K562 (cell line): ENCODE data around the gene CFAP73. TPM values are rescaled to one million over a fixed set of nuclear protein-coding genes. Genes with fewer than 3 reads are reported as not detected.

Experiments
- ATAC-seq: fragments of 200-7000 bp; cut with Tn5 transposase; 3 replicates; pipeline ENCODE4 v1.9.1; 2020; ENCODE audit warnings: moderate library complexity
- BruUV-seq: library from RNA; stranded (reverse); fragments of 400-500 nt; replicated peaks from 2 replicates; lab custom pipeline; 2021; lab: Mats Ljungman, UMichigan
- CTCF ChIA-PET: fragments of 300-600 bp; formaldehyde crosslinking; extraction: SDS; loops from one replicate; lab custom pipeline; 2021; ENCODE audit warnings: low intra/inter-chr PET ratio; lab: Yijun Ruan, JAX
- POLR2A ChIA-PET: fragments of 300-600, 350-650 bp; sonication (Branson Sonifier 250); formaldehyde crosslinking; extraction: SDS; loops from one replicate; lab custom pipeline; 2021; ENCODE audit warnings: antibody characterized with exemption, inconsistent platforms; lab: Yijun Ruan, JAX
- DNase-seq, 4 experiments: peaks; one replicate each; pipeline versions ENCODE4 v3.0.0 to v3.0.0-alpha.2; 2011 to 2018; ENCODE audit warnings: low spot score in 3 of 4, mixed read lengths in 3 of 4; ENCODE audit errors: extremely low read depth in 1 of 4
- FAIRE-seq: peaks from 2 replicates; lab custom pipeline; 2011; peaks lifted over from hg19 to GRCh38; lab: Jason Lieb, UNC
- H2AFZ ChIP-seq: 2 replicates; pipeline ENCODE4 v1.6.0; 2011; ENCODE audit warnings: low read depth, low read length, control low read depth, inconsistent platforms
- H3K27ac ChIP-seq: fragments of 200-600 bp; 3 replicates; pipeline ENCODE4 v1.8.0; 2011; ENCODE audit warnings: low read depth, mild to moderate bottlenecking, control low read depth, inconsistent platforms, low read length, moderate library complexity, mixed read lengths; ENCODE audit errors: extremely low read depth
- H3K27me3 ChIP-seq, 2 experiments: fragments of 300-600 bp in 1 of 2; 2 replicates in 1 of 2; 3 replicates in 1 of 2; pipeline versions ENCODE4 v1.6.0 to v1.8.0; 2011; ENCODE audit warnings: inconsistent platforms in 2 of 2, low read length in 2 of 2, mild to moderate bottlenecking in 1 of 2, mixed read lengths in 1 of 2, moderate library complexity in 1 of 2; ENCODE audit not compliant: control insufficient read depth in 2 of 2, insufficient read depth in 2 of 2
- H3K36me3 ChIP-seq: fragments of 300-600 bp; 3 replicates; pipeline ENCODE4 v1.8.0; 2011; ENCODE audit warnings: mild to moderate bottlenecking, low read length, inconsistent platforms; ENCODE audit not compliant: control insufficient read depth, insufficient read depth
- H3K4me1 ChIP-seq, 2 experiments: fragments of 200-600 bp in 1 of 2; replicated peaks in 1 of 2; 2 replicates in 1 of 2; 3 replicates in 1 of 2; pipeline versions ENCODE4 v1.5.1 to v1.8.0; 2011; ENCODE audit warnings: inconsistent platforms in 2 of 2, low read length in 2 of 2, mild to moderate bottlenecking in 1 of 2, mixed read lengths in 1 of 2, moderate library complexity in 1 of 2; ENCODE audit not compliant: control insufficient read depth in 2 of 2, insufficient read depth in 2 of 2
- H3K4me2 ChIP-seq: 2 replicates; pipeline ENCODE4 v1.6.1; 2011; ENCODE audit warnings: low read length, control low read depth, inconsistent platforms, mixed read lengths; ENCODE audit not compliant: insufficient read depth
- H3K4me3 ChIP-seq: fragments of 200-600 bp; sonication (generic), shearing (Covaris generic); 2 replicates; pipeline ENCODE4 v1.5.1; 2016; ENCODE audit warnings: control low read depth, inconsistent platforms
- H3K79me2 ChIP-seq: fragments of 200-600 bp; 3 replicates; pipeline ENCODE4 v1.8.0; 2011; ENCODE audit warnings: low read length, inconsistent platforms; ENCODE audit not compliant: control insufficient read depth, insufficient read depth
- H3K9ac ChIP-seq, 2 experiments: 2 replicates each; pipeline versions ENCODE4 v1.6.0 to v1.6.1; 2011; ENCODE audit warnings: low read depth in 2 of 2, low read length in 2 of 2, control low read depth in 1 of 2, inconsistent platforms in 1 of 2, mild to moderate bottlenecking in 1 of 2, mixed read lengths in 1 of 2; ENCODE audit not compliant: insufficient read depth in 1 of 2
- H3K9me1 ChIP-seq: one replicate; pipeline ENCODE4 v1.6.0; 2011; ENCODE audit warnings: inconsistent platforms, mild to moderate bottlenecking, low read length, moderate library complexity; ENCODE audit not compliant: control insufficient read depth, insufficient read depth
- H3K9me3 ChIP-seq: replicated peaks from 2 replicates; pipeline ENCODE4 v1.5.1; 2011; ENCODE audit warnings: low read depth, low read length, inconsistent platforms; ENCODE audit not compliant: control insufficient read depth, insufficient read depth
- H4K20me1 ChIP-seq: replicated peaks from 2 replicates; pipeline ENCODE4 v1.6.1; 2011; ENCODE audit warnings: low read length, inconsistent platforms, mixed read lengths; ENCODE audit not compliant: control insufficient read depth, insufficient read depth
- ARID3A ChIP-seq: IDR thresholded peaks from 2 replicates; pipeline ENCODE4 v1.6.1; 2012; ENCODE audit warnings: low read depth, low read length, improper control_type of control experiment, borderline replicate concordance
- BRD9 ChIP-seq: fragments of 450-650 bp; IDR thresholded peaks from 2 replicates; pipeline ENCODE4 v1.6.1; 2018; ENCODE audit warnings: low read depth; ENCODE audit not compliant: partially characterized antibody
- DLX4 ChIP-seq: fragments of 250-450 bp; sonication (Bioruptor Pico); IDR thresholded peaks from 2 replicates; pipeline ENCODE4 v1.6.1; 2021; ENCODE audit warnings: mild to moderate bottlenecking
- MAFK ChIP-seq: IDR thresholded peaks from 2 replicates; pipeline ENCODE4 v1.6.1; 2011; ENCODE audit warnings: low read length, improper control_type of control experiment
- NBN ChIP-seq: fragments of 450-650 bp; IDR thresholded peaks from 2 replicates; pipeline ENCODE4 v1.6.1; 2016; ENCODE audit warnings: low read depth, mild to moderate bottlenecking
- NUFIP1 ChIP-seq: fragments of 450-650 bp; IDR thresholded peaks from 2 replicates; pipeline ENCODE4 v1.6.1; 2018; ENCODE audit not compliant: partially characterized antibody
- RB1 ChIP-seq: fragments of 450-650 bp; IDR thresholded peaks from 2 replicates; pipeline ENCODE4 v1.6.1; 2017; ENCODE audit warnings: low read depth, mild to moderate bottlenecking
- SREBF1 ChIP-seq: fragments of 150-350 bp; IDR thresholded peaks from 2 replicates; pipeline ENCODE4 v1.6.1; 2014; ENCODE audit warnings: antibody characterized with exemption, low read depth, low read length, borderline replicate concordance
- ZBTB33 ChIP-seq: sonication (generic); formaldehyde crosslinking; IDR thresholded peaks from 2 replicates; pipeline ENCODE4 v1.8.1; 2023; ENCODE audit warnings: mild to moderate bottlenecking, missing genetic modification reagents
- ZC3H8 ChIP-seq: fragments of 450-650 bp; IDR thresholded peaks from 2 replicates; pipeline ENCODE4 v1.6.1; 2017
- WGBS: fragments of 100-300 bp; shearing (Covaris generic); methylation state at CpG from one replicate; pipeline ENCODE4 v1.1.6; 2016; ENCODE audit warnings: low coverage, mixed read lengths; ENCODE audit not compliant: insufficient coverage; ENCODE audit errors: missing lambda C conversion rate; 5-methylcytosine and 5-hydroxymethylcytosine counted together
- in situ Hi-C: fragments of 300-500 bp; cut with MboI; formaldehyde crosslinking; loops from 4 replicates; pipeline ENCODE4 v1.15.0; 2018; ENCODE audit warnings: inconsistent platforms, mixed read lengths
- intact Hi-C: fragments of 100-400 bp; cut with micrococcal nuclease; formaldehyde crosslinking; loops from 2 replicates; pipeline ENCODE4 v1.14.2; 2022
- polyA plus RNA-seq, 8 experiments: library from polyadenylated mRNA; depleted of rRNA in 4 of 8; stranded (reverse) in 5 of 8; unstranded in 3 of 8; fragments of >200 nt; fragmentation: Nextera tagmentation in 2 of 8; fragmentation: Illumina TruSeq in 1 of 8; extraction: Ambion mirVana in 2 of 8; extraction: Trizol in 1 of 8; gene quantifications; 2 replicates each; pipeline versions ENCODE4 v1.2.1 to v1.2.3, GENCODE V29; 2011 to 2014; ENCODE audit warnings: inconsistent platforms in 1 of 8, missing spikeins in 1 of 8
- total RNA-seq, 7 experiments: library from RNA; depleted of rRNA in 6 of 7; stranded (reverse); fragments of >200 nt in 6 of 7; fragmentation: Illumina TruSeq in 2 of 7; extraction: Trizol in 2 of 7; gene quantifications; 2 replicates each; pipeline versions ENCODE4 v1.2.1 to v1.2.3, GENCODE V29; 2011 to 2021; ENCODE audit warnings: low replicate concordance in 1 of 7

CFAP73 gene
- total and polyA plus RNA-seq, 9 of the 15 experiments (the other 6 are each of a cell fraction or from before 2014, with no cell fraction given), result not detected

- H3K4me2 ChIP-seq, result no peak overlapping the region
- H3K4me3 ChIP-seq, result no peak overlapping the region
- no TSS peak for BruUV-seq
- H3K36me3 ChIP-seq, result no peaks in the 10 kb centered on the region
- H3K9me1 ChIP-seq, result no peaks in the 10 kb centered on the region
- TF ChIP-seq RB1, result no peak
- no peak for TF ChIP-seq SREBF1
- TF ChIP-seq ZC3H8, result no peak
- no peak for TF ChIP-seq NUFIP1
- TF ChIP-seq ARID3A, result no peak
- no peak for TF ChIP-seq DLX4 (CRISPR knock-in tag)
- no peak for TF ChIP-seq NBN
- no peak for TF ChIP-seq MAFK
- TF ChIP-seq BRD9, result no peak
- TF ChIP-seq ZBTB33 (CRISPR knock-in tag), result no peak
- 60% methylated on average over 10 of the region's 12 CpGs for WGBS
- ATAC-seq (no peak), DNase-seq (peak in 1 of 4 experiments; percentile 5), FAIRE-seq (no peak)
- H4K20me1 ChIP-seq, result peaks cover 4% of the 10 kb centered on the region; the same call in 1 of the 2 replicates
- H3K9ac ChIP-seq, result peak overlapping the region in 1 of 2 experiments; percentile 41; a peak in 1 of 4 replicates
- in situ Hi-C loops (no loop called here), intact Hi-C loops (no loop called here)
- ChIA-PET POLR2A (interaction anchor here (0.6 kb wide), 1 partner anchor 10 kb away, joined by 3 read pairs; no protein-coding TSS in a partner anchor), CTCF (no interaction called here)
- H3K79me2 ChIP-seq, result no peaks in the 10 kb centered on the region
- H3K27me3 ChIP-seq, result no peaks in the 10 kb centered on the region
- H2AFZ ChIP-seq, result no peak overlapping the region
- H3K4me1 ChIP-seq, result peaks cover 12% of the 10 kb centered on the region in 2 experiments; a peak in 4 of 5 replicates
- no peaks in the 10 kb centered on the region for H3K9me3 ChIP-seq
- no peak overlapping the region for H3K27ac ChIP-seq
Observed at GRCh38 chr12:113200021-113200797, 50.7 kb downstream of the CFAP73 start.
